Stimulated activated CD4-positive, alpha-beta T cell treated with anti-CD3 and anti-CD28 coated beads, Interleukin-4, amount 100 ng/mL, for 1 hour (primary cell): ENCODE measurements around the gene CNTNAP2.

Experiments
- DNase-seq: peaks from one replicate; pipeline ENCODE4 v3.0.0-alpha.2; 2020

The CNTNAP2 gene

GRCh38 chr7:147432079-147432478 is 1315.5 kb downstream of the CNTNAP2 start:
- no peak for DNase-seq

- no peak for DNase-seq
Measured at GRCh38 chr7:147432576-147432975, 1316.0 kb downstream of the CNTNAP2 start.

DNA sequence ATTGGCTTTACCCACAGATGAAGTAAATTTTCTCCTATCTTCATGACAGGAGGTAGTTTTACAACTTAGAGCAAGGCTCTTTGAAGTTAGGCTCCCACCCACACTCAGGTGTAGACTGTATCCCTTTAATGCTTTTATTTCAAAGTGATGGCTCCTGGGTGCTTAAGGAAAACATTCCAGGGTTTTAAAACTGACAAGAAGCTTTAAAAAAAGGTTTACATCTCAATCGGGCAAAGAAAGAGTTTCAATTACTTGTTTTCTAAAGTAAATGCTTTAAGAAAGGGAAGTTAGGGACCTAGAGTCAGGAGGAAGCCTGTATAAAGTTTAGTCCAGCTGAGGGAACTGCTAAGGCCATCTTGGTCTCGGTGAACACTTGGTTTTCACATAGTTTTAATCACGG is 1320.1 kb downstream of the CNTNAP2 start:
- DNase-seq: no peak

- no peak for DNase-seq
Measured at GRCh38 chr7:147438216-147438615, 1321.6 kb downstream of the CNTNAP2 start.

GRCh38 chr7:147443942-147444341 is 1327.3 kb downstream of the CNTNAP2 start:
- DNase-seq: no peak

- no peak for DNase-seq
Measured at GRCh38 chr7:147452816-147453215, 1336.2 kb downstream of the CNTNAP2 start.

DNA sequence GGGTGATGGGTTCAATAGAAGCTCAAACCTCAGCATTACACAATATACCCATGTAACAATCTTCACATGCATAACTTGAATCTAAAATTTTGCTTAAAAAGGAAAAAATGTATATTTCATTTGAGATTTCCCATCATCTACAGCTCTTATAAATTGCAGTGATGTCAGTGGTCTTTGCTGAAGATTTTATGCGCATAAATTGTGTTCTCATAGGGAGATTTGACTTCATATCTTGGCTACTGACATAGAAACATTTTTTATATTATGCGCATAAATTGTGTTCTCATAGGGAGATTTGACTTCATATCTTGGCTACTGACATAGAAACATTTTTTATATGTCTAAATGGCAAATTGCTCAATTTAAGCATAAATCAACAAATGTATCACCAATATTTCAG is 1348.6 kb downstream of the CNTNAP2 start:
- DNase-seq: no peak

DNA sequence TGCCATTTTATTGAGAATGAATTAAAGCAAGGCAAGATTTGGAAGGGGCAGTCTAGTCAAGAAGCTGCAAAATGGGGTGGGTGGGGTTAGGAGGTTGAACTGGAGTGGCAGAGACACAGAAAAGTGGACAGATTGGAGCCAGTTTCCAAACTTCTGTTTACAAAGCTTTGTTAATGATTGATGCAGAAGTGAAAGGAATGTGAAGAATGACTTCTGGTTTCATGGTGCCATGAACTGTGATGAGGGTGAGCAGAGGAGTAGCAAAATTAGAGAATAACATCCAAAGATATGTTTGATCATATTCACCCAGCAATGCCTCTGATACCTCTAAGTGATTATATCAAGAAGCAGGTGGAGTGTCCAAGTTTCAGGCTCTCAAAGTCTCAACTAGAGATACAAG is 1356.0 kb downstream of the CNTNAP2 start:
- DNase-seq: no peak

DNA sequence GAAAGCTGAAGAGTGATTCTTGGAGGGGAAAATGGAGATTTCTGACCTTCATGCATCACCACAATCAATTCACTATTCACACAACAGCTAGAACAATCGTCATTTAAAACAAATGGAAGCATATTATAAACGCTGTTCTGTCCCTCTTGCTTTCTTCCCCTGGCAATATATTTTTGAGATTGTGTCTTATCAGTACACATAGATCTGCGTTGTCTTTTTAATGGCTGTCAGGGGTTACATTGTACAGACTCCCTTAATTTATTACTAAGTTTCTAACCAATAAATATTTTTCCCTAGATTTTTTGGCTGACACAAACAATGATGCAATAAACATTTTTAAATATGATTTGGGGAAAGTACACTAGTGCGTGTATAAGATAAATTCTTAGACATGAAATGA is 1358.3 kb downstream of the CNTNAP2 start:
- DNase-seq: no peak

DNA sequence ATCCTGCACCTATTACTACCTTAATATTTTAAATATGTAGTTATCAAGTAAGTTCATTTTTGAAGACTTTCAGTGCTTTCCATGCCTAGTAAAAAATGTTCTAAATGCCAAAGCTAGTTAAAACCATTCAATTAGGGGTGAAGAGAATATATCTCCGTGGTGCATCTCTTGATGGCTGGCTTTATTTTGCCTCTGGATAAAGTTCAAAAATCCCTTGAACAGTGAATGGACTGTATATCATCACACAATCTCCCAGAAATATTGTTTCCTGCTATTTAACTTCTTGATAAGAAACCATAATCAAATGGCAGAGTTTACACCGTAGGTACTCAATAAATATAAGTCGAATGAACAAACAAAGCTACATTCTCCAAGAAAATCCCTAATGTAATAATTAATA is 1360.9 kb downstream of the CNTNAP2 start:
- no peak for DNase-seq

- DNase-seq: no peak
Measured at GRCh38 chr7:147478796-147479195, 1362.2 kb downstream of the CNTNAP2 start.

- DNase-seq: no peak
Measured at GRCh38 chr7:147483634-147484292, 1367.2 kb downstream of the CNTNAP2 start.

DNA sequence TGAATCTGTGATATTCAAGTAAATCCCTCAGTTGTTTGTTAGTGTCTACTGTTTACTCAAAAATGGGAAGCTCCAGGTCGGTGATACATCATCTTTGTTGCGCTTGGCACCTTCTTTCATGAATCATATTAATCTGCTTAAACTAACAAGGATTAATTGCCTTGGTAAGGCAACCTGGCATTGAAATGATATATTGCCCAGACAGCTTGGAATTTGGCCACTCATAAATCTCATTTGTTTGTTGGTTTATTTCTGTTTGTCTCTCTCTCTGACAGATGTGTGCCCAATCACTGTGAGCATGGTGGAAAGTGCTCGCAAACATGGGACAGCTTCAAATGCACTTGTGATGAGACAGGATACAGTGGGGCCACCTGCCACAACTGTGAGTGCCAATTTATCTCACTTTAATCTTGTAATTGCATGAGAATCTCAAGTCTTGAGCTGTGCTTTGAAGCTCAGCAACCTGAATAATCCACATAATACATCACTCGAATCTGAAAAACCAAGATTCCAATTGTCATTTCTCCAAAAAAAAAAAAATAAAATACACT is 1369.1 kb downstream of the CNTNAP2 start:
- no peak for DNase-seq

DNA sequence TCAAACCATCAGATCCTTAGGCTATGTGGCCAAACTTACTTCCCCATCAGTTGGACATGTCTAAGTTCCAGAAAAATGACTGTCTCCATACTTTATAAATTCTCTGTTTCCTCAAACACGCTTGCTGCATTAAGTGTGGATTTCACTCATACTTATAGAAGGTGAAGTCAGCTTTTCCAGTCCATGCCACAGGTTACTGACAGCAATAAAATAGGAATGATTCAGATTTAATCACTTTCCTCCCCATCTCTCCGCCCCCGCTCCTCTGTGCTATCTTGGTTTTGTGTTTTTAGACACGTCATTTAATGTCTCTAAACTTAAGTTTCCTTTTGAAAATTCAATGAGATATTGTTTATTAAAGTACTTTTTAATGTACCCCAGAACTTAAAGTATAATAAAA is 1376.0 kb downstream of the CNTNAP2 start:
- DNase-seq: no peak

DNA sequence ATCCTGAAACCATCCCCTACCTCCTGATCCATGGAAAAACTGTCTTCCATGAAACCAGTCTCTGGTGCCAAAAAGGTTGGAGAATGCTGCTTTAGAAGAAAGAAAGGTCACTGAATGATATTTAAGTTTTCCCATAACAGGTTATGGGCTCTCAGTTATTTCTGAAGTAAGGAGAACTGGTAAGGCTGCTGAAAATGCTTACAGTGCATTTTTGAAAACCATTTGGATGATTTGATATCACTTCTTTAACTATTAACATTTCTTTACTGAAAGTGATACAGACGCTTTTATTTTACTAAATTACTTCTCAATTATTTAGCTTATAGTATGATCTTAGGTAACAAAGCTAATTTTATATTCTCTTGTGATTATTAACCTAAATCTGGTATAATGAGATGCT is 1379.6 kb downstream of the CNTNAP2 start:
- no peak for DNase-seq

- no peak for DNase-seq
Measured at GRCh38 chr7:147497246-147497645, 1380.6 kb downstream of the CNTNAP2 start.

- no peak for DNase-seq
Measured at GRCh38 chr7:147498081-147498480, 1381.5 kb downstream of the CNTNAP2 start.

GRCh38 chr7:147509035-147509501 is 1392.5 kb downstream of the CNTNAP2 start:
- no peak for DNase-seq

DNA sequence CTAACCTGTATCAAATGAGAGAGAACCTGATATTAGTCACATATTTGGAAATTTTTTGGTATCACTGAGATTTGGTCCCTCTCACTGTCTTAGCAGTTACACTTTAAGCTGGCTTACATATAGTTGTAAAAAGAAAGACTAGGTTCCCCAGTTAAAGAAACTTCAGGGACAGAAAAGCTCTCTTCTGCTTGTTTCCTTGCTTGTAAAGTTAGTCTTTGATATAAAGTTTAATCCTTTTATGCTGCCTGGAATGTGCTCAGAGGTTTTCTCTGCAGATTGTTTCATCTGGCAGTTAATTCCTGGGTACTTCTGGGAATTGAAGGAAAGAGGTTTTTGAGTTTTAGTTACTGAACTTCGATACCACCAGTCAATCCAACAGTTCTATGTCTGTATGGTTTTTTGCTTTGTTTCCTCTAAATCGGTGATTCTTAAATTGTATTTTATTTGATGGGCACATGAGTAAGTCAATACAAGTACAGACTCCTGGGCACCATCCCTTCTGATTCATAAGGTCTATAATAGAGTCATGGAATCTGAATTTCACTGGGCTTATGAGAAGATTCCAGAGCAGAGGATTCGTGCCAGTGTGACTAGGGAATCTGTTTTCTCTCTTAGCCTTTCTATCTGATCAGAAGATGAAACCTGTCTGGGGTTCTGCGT is 1393.1 kb downstream of the CNTNAP2 start:
- no peak for DNase-seq

GRCh38 chr7:147510201-147510542 is 1393.6 kb downstream of the CNTNAP2 start:
- no peak for DNase-seq

- DNase-seq: no peak
Measured at GRCh38 chr7:147510923-147511322, 1394.3 kb downstream of the CNTNAP2 start.

DNA sequence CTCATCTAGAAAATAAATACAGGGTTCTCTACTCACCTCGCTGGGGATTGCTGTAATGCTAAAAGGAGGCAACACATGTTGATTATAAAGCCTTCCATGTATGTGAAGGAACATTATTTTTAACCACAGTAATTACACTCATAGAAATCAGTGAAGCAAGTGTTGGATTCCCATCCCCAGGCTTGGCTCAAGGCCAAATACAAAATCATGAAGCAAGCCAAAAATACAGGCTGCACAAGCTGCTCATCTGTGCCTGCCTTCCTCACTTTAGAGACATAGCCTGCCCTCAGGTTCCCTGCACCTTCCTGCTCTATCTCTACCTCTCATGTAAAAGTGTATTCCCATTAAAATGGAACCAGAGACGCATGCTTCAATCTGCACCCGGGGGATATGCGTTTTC is 1396.8 kb downstream of the CNTNAP2 start:
- DNase-seq: no peak

DNA sequence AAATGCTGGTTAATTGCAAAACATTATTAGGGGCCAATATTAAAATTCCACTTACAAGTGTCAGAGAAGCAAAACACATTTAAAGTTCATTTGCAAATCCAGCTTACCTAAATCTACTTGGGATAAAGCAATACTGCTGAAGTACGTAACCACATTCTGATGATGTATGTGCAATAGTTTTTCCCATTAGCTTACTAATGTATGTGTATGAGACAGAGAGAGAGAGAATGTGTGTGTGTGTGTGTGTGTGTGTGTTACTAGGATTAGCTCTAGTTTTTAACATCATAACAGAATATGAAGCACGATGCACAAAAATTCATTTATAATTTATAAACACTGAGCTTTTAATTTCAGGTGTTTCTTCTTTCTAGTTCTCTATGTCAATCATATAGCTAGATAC is 1399.8 kb downstream of the CNTNAP2 start:
- DNase-seq: no peak

DNA sequence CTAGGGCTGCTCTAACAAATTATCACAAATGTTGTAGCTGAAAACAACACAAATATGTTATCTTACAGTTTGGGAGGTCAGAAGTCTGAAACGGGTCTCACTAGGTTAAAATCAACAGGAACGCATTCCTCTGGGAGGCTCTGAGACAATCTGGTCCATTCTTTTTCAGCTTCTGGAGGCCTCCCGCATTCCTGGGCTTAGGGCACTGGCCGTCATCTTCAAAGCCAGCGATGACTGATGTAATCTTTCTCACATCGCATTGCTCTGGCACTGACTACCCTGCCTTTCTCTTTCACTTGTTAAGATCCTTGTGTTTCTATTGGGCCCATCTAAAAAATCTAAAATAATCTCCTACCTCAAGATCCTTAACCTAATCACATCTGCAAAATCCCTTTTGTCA is 1402.5 kb downstream of the CNTNAP2 start:
- no peak for DNase-seq

DNA sequence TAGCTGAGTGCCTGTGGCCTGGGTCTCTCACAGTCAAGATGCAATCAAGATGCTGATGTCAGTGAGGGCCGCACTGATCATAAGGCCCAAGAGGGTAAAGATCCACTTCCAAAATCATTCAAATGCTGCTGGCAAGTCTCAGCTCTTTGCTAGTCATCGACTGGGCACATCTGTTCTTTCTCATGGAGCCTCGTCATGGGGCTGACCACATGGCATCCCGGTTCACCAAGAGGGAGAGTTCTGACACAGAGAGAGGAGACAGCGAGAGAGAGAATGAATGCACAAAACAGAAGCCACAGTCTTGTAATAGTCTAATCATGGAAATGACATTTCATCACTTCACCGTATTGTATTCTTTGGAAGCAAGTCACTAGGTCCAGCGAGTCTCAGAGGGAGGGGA is 1406.5 kb downstream of the CNTNAP2 start:
- no peak for DNase-seq
